GM12878 (cell line): Measurements from ENCODE around the gene BEAN1.
"Not testable (repeated sequence)": the region's sequence is repeated elsewhere in the genome, so short reads cannot be mapped to it uniquely, and the experiment has no call there.

Experiments used
- DPF2 ChIP-seq: fragments of 450-650 bp; IDR thresholded peaks from 2 replicates; pipeline ENCODE4 v1.6.1; 2017; ENCODE audit warnings: mild to moderate bottlenecking
- EP300 ChIP-seq, 2 experiments: fragments of 150-350 bp in 1 of 2; IDR thresholded peaks; 2 replicates each; pipeline ENCODE4 v1.6.1; 2011 to 2012; ENCODE audit warnings: low read depth in 2 of 2, low read length in 2 of 2, borderline replicate concordance in 1 of 2, improper control_type of control experiment in 1 of 2, inconsistent platforms in 1 of 2; ENCODE audit not compliant: control insufficient read depth in 1 of 2
- POLR2A ChIP-seq: IDR thresholded peaks from 2 replicates; pipeline ENCODE4 v1.6.1; 2011; ENCODE audit warnings: low read depth, mild to moderate bottlenecking, low read length
- ZNF384 ChIP-seq: IDR thresholded peaks from 2 replicates; pipeline ENCODE4 v1.6.1; 2012; ENCODE audit warnings: low read depth, mild to moderate bottlenecking, low read length, improper control_type of control experiment, borderline replicate concordance
- TF ChIP-seq, protein P1 (sequence below), 3 experiments: IDR thresholded peaks in 2 of 3; conservative IDR thresholded peaks in 1 of 3; 2 replicates each; pipeline ENCODE4 v1.5.1; 2011; ENCODE audit warnings: low read depth in 3 of 3, low read length in 3 of 3, mild to moderate bottlenecking in 3 of 3, control low read depth in 2 of 3, moderate library complexity in 2 of 3, inconsistent platforms in 1 of 3, mixed read lengths in 1 of 3; ENCODE audit not compliant: control insufficient read depth in 2 of 3, insufficient read depth in 1 of 3; ENCODE audit errors: extremely low read depth in 1 of 3
- TF ChIP-seq, protein P2 (sequence below): IDR thresholded peaks from 2 replicates; pipeline ENCODE4 v1.6.1; 2012; ENCODE audit warnings: mild to moderate bottlenecking, low read depth, low read length

GRCh38 chr16:66496226-66496625, 69.1 kb downstream of the BEAN1 start:
- TF ChIP-seq, protein P1, sequence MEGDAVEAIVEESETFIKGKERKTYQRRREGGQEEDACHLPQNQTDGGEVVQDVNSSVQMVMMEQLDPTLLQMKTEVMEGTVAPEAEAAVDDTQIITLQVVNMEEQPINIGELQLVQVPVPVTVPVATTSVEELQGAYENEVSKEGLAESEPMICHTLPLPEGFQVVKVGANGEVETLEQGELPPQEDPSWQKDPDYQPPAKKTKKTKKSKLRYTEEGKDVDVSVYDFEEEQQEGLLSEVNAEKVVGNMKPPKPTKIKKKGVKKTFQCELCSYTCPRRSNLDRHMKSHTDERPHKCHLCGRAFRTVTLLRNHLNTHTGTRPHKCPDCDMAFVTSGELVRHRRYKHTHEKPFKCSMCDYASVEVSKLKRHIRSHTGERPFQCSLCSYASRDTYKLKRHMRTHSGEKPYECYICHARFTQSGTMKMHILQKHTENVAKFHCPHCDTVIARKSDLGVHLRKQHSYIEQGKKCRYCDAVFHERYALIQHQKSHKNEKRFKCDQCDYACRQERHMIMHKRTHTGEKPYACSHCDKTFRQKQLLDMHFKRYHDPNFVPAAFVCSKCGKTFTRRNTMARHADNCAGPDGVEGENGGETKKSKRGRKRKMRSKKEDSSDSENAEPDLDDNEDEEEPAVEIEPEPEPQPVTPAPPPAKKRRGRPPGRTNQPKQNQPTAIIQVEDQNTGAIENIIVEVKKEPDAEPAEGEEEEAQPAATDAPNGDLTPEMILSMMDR (IDR thresholded peaks at IDR 0.05 in 2 of 3, conservative IDR thresholded peaks at IDR 0.05 in 1 of 3; ENCODE audit: control insufficient read depth in 2 of 3, extremely low read depth in 1 of 3, insufficient read depth in 1 of 3, low read depth in 3 of 3, low read length in 3 of 3): not testable (repeated sequence)
- not testable (repeated sequence) for TF ChIP-seq EP300 (IDR thresholded peaks at IDR 0.05; ENCODE audit: borderline replicate concordance in 1 of 2, control insufficient read depth in 1 of 2, low read depth in 2 of 2, low read length in 2 of 2); DPF2; ZNF384; POLR2A
- TF ChIP-seq, protein P2, sequence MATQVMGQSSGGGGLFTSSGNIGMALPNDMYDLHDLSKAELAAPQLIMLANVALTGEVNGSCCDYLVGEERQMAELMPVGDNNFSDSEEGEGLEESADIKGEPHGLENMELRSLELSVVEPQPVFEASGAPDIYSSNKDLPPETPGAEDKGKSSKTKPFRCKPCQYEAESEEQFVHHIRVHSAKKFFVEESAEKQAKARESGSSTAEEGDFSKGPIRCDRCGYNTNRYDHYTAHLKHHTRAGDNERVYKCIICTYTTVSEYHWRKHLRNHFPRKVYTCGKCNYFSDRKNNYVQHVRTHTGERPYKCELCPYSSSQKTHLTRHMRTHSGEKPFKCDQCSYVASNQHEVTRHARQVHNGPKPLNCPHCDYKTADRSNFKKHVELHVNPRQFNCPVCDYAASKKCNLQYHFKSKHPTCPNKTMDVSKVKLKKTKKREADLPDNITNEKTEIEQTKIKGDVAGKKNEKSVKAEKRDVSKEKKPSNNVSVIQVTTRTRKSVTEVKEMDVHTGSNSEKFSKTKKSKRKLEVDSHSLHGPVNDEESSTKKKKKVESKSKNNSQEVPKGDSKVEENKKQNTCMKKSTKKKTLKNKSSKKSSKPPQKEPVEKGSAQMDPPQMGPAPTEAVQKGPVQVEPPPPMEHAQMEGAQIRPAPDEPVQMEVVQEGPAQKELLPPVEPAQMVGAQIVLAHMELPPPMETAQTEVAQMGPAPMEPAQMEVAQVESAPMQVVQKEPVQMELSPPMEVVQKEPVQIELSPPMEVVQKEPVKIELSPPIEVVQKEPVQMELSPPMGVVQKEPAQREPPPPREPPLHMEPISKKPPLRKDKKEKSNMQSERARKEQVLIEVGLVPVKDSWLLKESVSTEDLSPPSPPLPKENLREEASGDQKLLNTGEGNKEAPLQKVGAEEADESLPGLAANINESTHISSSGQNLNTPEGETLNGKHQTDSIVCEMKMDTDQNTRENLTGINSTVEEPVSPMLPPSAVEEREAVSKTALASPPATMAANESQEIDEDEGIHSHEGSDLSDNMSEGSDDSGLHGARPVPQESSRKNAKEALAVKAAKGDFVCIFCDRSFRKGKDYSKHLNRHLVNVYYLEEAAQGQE: not testable (repeated sequence)
